Esophagus squamous epithelium (tissue), 4 donors: ENCODE results near the gene NRCAM.

Experiments used
- POLR2A ChIP-seq, 4 donors: fragments of 450-650 bp; IDR thresholded peaks; one replicate each; pipeline ENCODE4 v1.6.1; 2017; ENCODE audit warnings: antibody characterized with exemption in 4 of 4, mild to moderate bottlenecking in 4 of 4, moderate library complexity in 3 of 4
- TF ChIP-seq, protein P1 (sequence below), 6 experiments: fragments of 450-650 bp in 4 of 6; fragments of 200-600 bp in 2 of 6; sonication (generic) in 2 of 6; IDR thresholded peaks; one replicate each; pipeline ENCODE4 v1.5.1; 2016 to 2019; ENCODE audit warnings: antibody characterized with exemption in 6 of 6, mild to moderate bottlenecking in 4 of 6, moderate library complexity in 4 of 6

DNA sequence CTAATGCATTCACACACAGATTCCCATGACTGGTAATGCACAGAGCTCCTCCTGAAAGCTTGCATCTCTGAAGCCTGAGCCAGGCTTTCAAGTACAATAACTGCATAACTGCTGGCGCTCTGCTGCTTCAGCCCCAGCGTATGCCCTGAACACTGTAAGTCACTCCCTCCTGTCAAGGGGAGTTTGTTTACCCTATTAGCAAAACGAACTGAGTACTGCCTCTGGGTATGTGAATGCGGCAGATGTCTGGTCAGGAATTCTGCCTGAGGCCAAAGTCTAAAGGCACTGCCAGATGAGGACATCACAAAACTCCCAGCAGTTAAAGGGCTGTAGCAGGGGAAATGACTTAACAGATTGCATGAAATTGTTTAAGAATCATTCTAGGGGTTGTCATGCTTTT, 97.7 kb downstream of the NRCAM start:
- TF ChIP-seq, protein P1, sequence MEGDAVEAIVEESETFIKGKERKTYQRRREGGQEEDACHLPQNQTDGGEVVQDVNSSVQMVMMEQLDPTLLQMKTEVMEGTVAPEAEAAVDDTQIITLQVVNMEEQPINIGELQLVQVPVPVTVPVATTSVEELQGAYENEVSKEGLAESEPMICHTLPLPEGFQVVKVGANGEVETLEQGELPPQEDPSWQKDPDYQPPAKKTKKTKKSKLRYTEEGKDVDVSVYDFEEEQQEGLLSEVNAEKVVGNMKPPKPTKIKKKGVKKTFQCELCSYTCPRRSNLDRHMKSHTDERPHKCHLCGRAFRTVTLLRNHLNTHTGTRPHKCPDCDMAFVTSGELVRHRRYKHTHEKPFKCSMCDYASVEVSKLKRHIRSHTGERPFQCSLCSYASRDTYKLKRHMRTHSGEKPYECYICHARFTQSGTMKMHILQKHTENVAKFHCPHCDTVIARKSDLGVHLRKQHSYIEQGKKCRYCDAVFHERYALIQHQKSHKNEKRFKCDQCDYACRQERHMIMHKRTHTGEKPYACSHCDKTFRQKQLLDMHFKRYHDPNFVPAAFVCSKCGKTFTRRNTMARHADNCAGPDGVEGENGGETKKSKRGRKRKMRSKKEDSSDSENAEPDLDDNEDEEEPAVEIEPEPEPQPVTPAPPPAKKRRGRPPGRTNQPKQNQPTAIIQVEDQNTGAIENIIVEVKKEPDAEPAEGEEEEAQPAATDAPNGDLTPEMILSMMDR (IDR thresholded peaks at IDR 0.05), result no peak
- TF ChIP-seq POLR2A (IDR thresholded peaks at IDR 0.05), result no peak
